PC-9 (cell line): ENCODE measurements around the gene C6orf58. TPM values are rescaled to one million over a fixed set of nuclear protein-coding genes. Genes with fewer than 3 reads are reported as not detected.

Experiments
- BruUV-seq: library from RNA; stranded (reverse); fragments of 400-500 nt; replicated peaks from 2 replicates; lab custom pipeline; 2021; lab: Mats Ljungman, UMichigan
- CTCF ChIA-PET: fragments of 300-600 bp; sonication (Branson Sonifier 250); formaldehyde crosslinking; loops from one replicate; lab custom pipeline; 2022; ENCODE audit warnings: antibody characterized with exemption; lab: Charles Lee
- POLR2A ChIA-PET: fragments of 300-600 bp; sonication (Branson Sonifier 250); formaldehyde crosslinking; loops from one replicate; lab custom pipeline; 2022; ENCODE audit warnings: antibody characterized with exemption; ENCODE audit not compliant: unreplicated experiment; lab: Charles Lee
- DNase-seq, 2 experiments: peaks; one replicate each; pipeline versions ENCODE4 v3.0.0 to v3.0.0-alpha.2; 2015 to 2022; ENCODE audit warnings: mixed read lengths in 1 of 2
- H2AFZ ChIP-seq: fragments of 200-600 bp; sonication (generic); 2 replicates; pipeline ENCODE4 v1.8.1; 2017; ENCODE audit warnings: antibody characterized with exemption
- H3F3A ChIP-seq: fragments of 200-600 bp; sonication (generic); 2 replicates; pipeline ENCODE4 v1.8.1; 2017; ENCODE audit warnings: antibody characterized with exemption, mild to moderate bottlenecking, low read depth; ENCODE audit not compliant: insufficient read depth
- H3K27ac ChIP-seq: fragments of 200-600 bp; sonication (generic); 2 replicates; pipeline ENCODE4 v1.6.1; 2016; ENCODE audit warnings: mixed run types
- H3K27me3 ChIP-seq: fragments of 200-600 bp; sonication (generic); 2 replicates; pipeline ENCODE4 v1.6.1; 2016; ENCODE audit warnings: low read depth, mixed run types; ENCODE audit not compliant: insufficient read depth
- H3K36me3 ChIP-seq: fragments of 200-600 bp; sonication (generic); 2 replicates; pipeline ENCODE4 v1.6.1; 2016; ENCODE audit warnings: low read depth, mixed run types
- H3K4me1 ChIP-seq: fragments of 200-600 bp; sonication (generic); replicated peaks from 2 replicates; pipeline ENCODE4 v1.6.1; 2016; ENCODE audit warnings: mixed run types; ENCODE audit not compliant: insufficient read depth
- H3K4me2 ChIP-seq: fragments of 200-600 bp; sonication (generic); 2 replicates; pipeline ENCODE4 v1.6.1; 2017; ENCODE audit warnings: mixed run types
- H3K4me3 ChIP-seq: fragments of 200-600 bp; sonication (generic); 2 replicates; pipeline ENCODE4 v1.6.1; 2016; ENCODE audit warnings: mixed run types
- H3K79me2 ChIP-seq: fragments of 200-600 bp; sonication (generic); 2 replicates; pipeline ENCODE4 v1.6.1; 2017; ENCODE audit warnings: low read depth, mixed run types
- H3K9me2 ChIP-seq: fragments of 200-600 bp; sonication (generic); 2 replicates; pipeline ENCODE4 v1.8.1; 2017; ENCODE audit warnings: mild to moderate bottlenecking; ENCODE audit not compliant: insufficient read depth
- H3K9me3 ChIP-seq: fragments of 200-600 bp; sonication (generic); 2 replicates; pipeline ENCODE4 v1.8.1; 2016; ENCODE audit warnings: low read depth; ENCODE audit not compliant: insufficient read depth
- H4K20me1 ChIP-seq: fragments of 200-600 bp; sonication (generic); 2 replicates; pipeline ENCODE4 v1.8.1; 2017; ENCODE audit not compliant: insufficient read depth
- CTCF ChIP-seq: fragments of 200-600 bp; sonication (generic); conservative IDR thresholded peaks from 2 replicates; pipeline ENCODE4 v1.6.1; 2017; ENCODE audit warnings: mixed run types, antibody characterized with exemption, mild to moderate bottlenecking, moderate library complexity
- EZH2 ChIP-seq: fragments of 200-600 bp; sonication (generic); IDR thresholded peaks from 2 replicates; pipeline ENCODE4 v1.8.0; 2017; ENCODE audit warnings: antibody characterized with exemption, low read depth
- intact Hi-C: fragments of 100-400 bp; cut with micrococcal nuclease; formaldehyde crosslinking; loops from one replicate; pipeline ENCODE4 v1.10.0; 2022; ENCODE audit not compliant: unreplicated experiment
- total RNA-seq: library from RNA; stranded (reverse); gene quantifications from 2 replicates; pipeline ENCODE4 v1.2.3, GENCODE V29; 2021

C6orf58 gene
- total RNA-seq, 1 experiment from 2014 or later, result not detected

GRCh38 chr6:127585123-127585522 is 8.1 kb downstream of the C6orf58 start:
- Histone ChIP-seq H3K4me2 (no peak overlapping the region), H3K27ac (no peak overlapping the region), H3F3A (0 out of 2 replicates have a peak, but pooled peaks cover 4% of the 10 kb centered on the region)

GRCh38 chr6:127586372-127586771 is 9.4 kb downstream of the C6orf58 start:
- TF ChIP-seq CTCF, result no peak
- TF ChIP-seq EZH2, result no peak
- Histone ChIP-seq H2AFZ (no peak overlapping the region), H3K4me2 (no peak overlapping the region), H3K79me2 (no peaks in the 10 kb centered on the region), H3K9me3 (0 out of 2 replicates have a peak, but pooled peaks cover 7% of the 10 kb centered on the region), H3K9me2 (no peaks in the 10 kb centered on the region), H3K27ac (no peak overlapping the region), H3K36me3 (no peaks in the 10 kb centered on the region), H3K27me3 (no peaks in the 10 kb centered on the region), H3K4me3 (no peak overlapping the region), H4K20me1 (no peaks in the 10 kb centered on the region), H3K4me1 (peaks cover 11% of the 10 kb centered on the region), H3F3A (0 out of 2 replicates have a peak, but pooled peaks cover 4% of the 10 kb centered on the region)
- no peak for DNase-seq
- POLR2A ChIA-PET, result no interaction called here
- no TSS peak for BruUV-seq
- intact Hi-C loops, result no loop called here
- CTCF ChIA-PET, result no interaction called here

More at GRCh38 chr6:127585123-127585522, 8.1 kb downstream of the C6orf58 start:
- DNase-seq, result no peak
- POLR2A ChIA-PET, result no interaction called here
- no peaks in the 10 kb centered on the region for H3K79me2 ChIP-seq
- H3K9me3 ChIP-seq, result 0 out of 2 replicates have a peak, but pooled peaks cover 7% of the 10 kb centered on the region
- intact Hi-C loops, result no loop called here
- CTCF ChIA-PET, result interaction anchor here (0.6 kb wide), 1 partner anchor 21 kb away, joined by 3 read pairs; no protein-coding TSS in a partner anchor
- H4K20me1 ChIP-seq, result no peaks in the 10 kb centered on the region
- H2AFZ ChIP-seq, result no peak overlapping the region
- H3K4me3 ChIP-seq, result no peak overlapping the region
- H3K4me1 ChIP-seq, result peaks cover 11% of the 10 kb centered on the region
- no peaks in the 10 kb centered on the region for H3K36me3 ChIP-seq
- no peaks in the 10 kb centered on the region for H3K9me2 ChIP-seq
- TF ChIP-seq CTCF, result no peak
- TF ChIP-seq EZH2, result no peak
- no peaks in the 10 kb centered on the region for H3K27me3 ChIP-seq
- no TSS peak for BruUV-seq

GRCh38 chr6:127587875-127588274 is 10.9 kb downstream of the C6orf58 start:
- no peak for DNase-seq
- no peaks in the 10 kb centered on the region for H3K36me3 ChIP-seq
- no peaks in the 10 kb centered on the region for H3K9me2 ChIP-seq
- ChIA-PET POLR2A (no interaction called here), CTCF (no interaction called here)
- TF ChIP-seq EZH2 (no peak), CTCF (no peak)
- H2AFZ ChIP-seq, result no peak overlapping the region
- no TSS peak for BruUV-seq
- H3K27ac ChIP-seq, result no peak overlapping the region
- H3K4me1 ChIP-seq, result peaks cover 6% of the 10 kb centered on the region
- no peak overlapping the region for H3K4me2 ChIP-seq
- H3K9me3 ChIP-seq, result 0 out of 2 replicates have a peak, but pooled peaks cover 7% of the 10 kb centered on the region
- no peaks in the 10 kb centered on the region for H4K20me1 ChIP-seq
- no peaks in the 10 kb centered on the region for H3K27me3 ChIP-seq
- H3K79me2 ChIP-seq, result no peaks in the 10 kb centered on the region
- H3F3A ChIP-seq, result 0 out of 2 replicates have a peak, but pooled peaks cover 4% of the 10 kb centered on the region
- H3K4me3 ChIP-seq, result no peak overlapping the region
- intact Hi-C loops, result no loop called here
